GM12878 (cell line): ENCODE results near the gene C17orf114.

Experiments used
- ATAC-seq: fragments of 200-7000 bp; cut with Tn5 transposase; 3 replicates; pipeline ENCODE4 v1.9.1; 2020; ENCODE audit warnings: mild to moderate bottlenecking, moderate library complexity
- BruUV-seq: library from RNA; stranded (reverse); fragments of 400-500 nt; replicated peaks from 2 replicates; lab custom pipeline; 2021; lab: Mats Ljungman, UMichigan
- CTCF ChIA-PET: fragments of 300-600 bp; sonication (Branson Sonifier 250); formaldehyde crosslinking; extraction: SDS; loops from one replicate; lab custom pipeline; 2021; ENCODE audit warnings: inconsistent platforms; lab: Yijun Ruan, JAX
- POLR2A ChIA-PET: fragments of 350-600 bp; formaldehyde crosslinking; extraction: SDS; loops from one replicate; lab custom pipeline; 2021; ENCODE audit warnings: inconsistent platforms; lab: Charles Lee
- RAD21 ChIA-PET: fragments of 300-600 bp; sonication (Branson Sonifier 250); formaldehyde crosslinking; loops from one replicate; lab custom pipeline; 2023; ENCODE audit warnings: antibody characterized with exemption; ENCODE audit not compliant: unreplicated experiment; lab: Charles Lee
- SMC1A ChIA-PET: fragments of 300-600 bp; sonication (Branson Sonifier 250); formaldehyde crosslinking; loops from one replicate; lab custom pipeline; 2023; ENCODE audit not compliant: unreplicated experiment, uncharacterized antibody; lab: Charles Lee
- DNase-seq: peaks from one replicate; pipeline ENCODE4 v3.0.0-alpha.2; 2011; ENCODE audit warnings: low read depth, low spot score
- FAIRE-seq: peaks from 3 replicates; lab custom pipeline; 2011; peaks lifted over from hg19 to GRCh38; lab: Jason Lieb, UNC
- H2AFZ ChIP-seq: 2 replicates; pipeline ENCODE4 v1.6.0; 2011; ENCODE audit warnings: low read depth, low read length, control low read depth; ENCODE audit not compliant: control insufficient read depth
- H3K27ac ChIP-seq: 2 replicates; pipeline ENCODE4 v1.5.1; 2011; ENCODE audit warnings: control low read depth; ENCODE audit not compliant: control insufficient read depth, insufficient read depth
- H3K27me3 ChIP-seq, 2 experiments: replicated peaks in 1 of 2; 2 replicates each; pipeline versions ENCODE4 v1.6.0 to v1.6.1; 2011; ENCODE audit warnings: low read length in 1 of 2; ENCODE audit not compliant: control insufficient read depth in 2 of 2, insufficient read depth in 2 of 2
- H3K36me3 ChIP-seq, 2 experiments: 2 replicates each; pipeline ENCODE4 v1.5.1; 2011; ENCODE audit warnings: low read length in 1 of 2; ENCODE audit not compliant: control insufficient read depth in 2 of 2, insufficient read depth in 2 of 2
- H3K4me1 ChIP-seq: 2 replicates; pipeline ENCODE4 v1.6.1; 2011; ENCODE audit warnings: mild to moderate bottlenecking, low read length, moderate library complexity, mixed read lengths; ENCODE audit not compliant: control insufficient read depth, insufficient read depth
- H3K4me2 ChIP-seq: 2 replicates; pipeline ENCODE4 v1.6.0; 2011; ENCODE audit warnings: control low read depth; ENCODE audit not compliant: control insufficient read depth, insufficient read depth
- H3K4me3 ChIP-seq: fragments of 200-600 bp; sonication (generic); 2 replicates; pipeline ENCODE4 v1.5.1; 2016
- H3K79me2 ChIP-seq: 2 replicates; pipeline ENCODE4 v1.6.0; 2011; ENCODE audit warnings: low read length; ENCODE audit not compliant: control insufficient read depth, insufficient read depth
- H3K9ac ChIP-seq: 2 replicates; pipeline ENCODE4 v1.8.0; 2011; ENCODE audit warnings: low read length, control low read depth, mixed read lengths; ENCODE audit not compliant: control insufficient read depth, insufficient read depth
- H3K9me3 ChIP-seq: replicated peaks from 3 replicates; pipeline ENCODE4 v1.5.1; 2011; ENCODE audit warnings: mild to moderate bottlenecking, low read length; ENCODE audit not compliant: control insufficient read depth, insufficient read depth
- H4K20me1 ChIP-seq: 2 replicates; pipeline ENCODE4 v1.6.0; 2011; ENCODE audit not compliant: control insufficient read depth, insufficient read depth
- SUZ12 ChIP-seq: fragments of 200-600 bp; sonication (generic); IDR thresholded peaks from one replicate; pipeline ENCODE4 v1.6.1; 2018; ENCODE audit warnings: antibody characterized with exemption, mild to moderate bottlenecking; ENCODE audit not compliant: unreplicated experiment
- ZSCAN29 ChIP-seq: fragments of 450-650 bp; IDR thresholded peaks from 2 replicates; pipeline ENCODE4 v1.6.1; 2017; ENCODE audit warnings: mild to moderate bottlenecking, moderate library complexity
- WGBS: methylation state at CpG from one replicate; pipeline ENCODE4 v1.1.6; 2016; ENCODE audit warnings: low lambda C conversion rate; ENCODE audit not compliant: insufficient replicate concordance, insufficient coverage; ENCODE audit errors: missing lambda C conversion rate; 5-methylcytosine and 5-hydroxymethylcytosine counted together
- in situ Hi-C: fragments of 300-500 bp; cut with MboI; formaldehyde crosslinking; loops from 9 replicates; pipeline ENCODE4 v1.14.3; 2018; ENCODE audit warnings: mixed read lengths
- intact Hi-C: fragments of 100-400 bp; cut with micrococcal nuclease; formaldehyde crosslinking; loops from one replicate; pipeline ENCODE4 v1.14.2; 2022; ENCODE audit not compliant: unreplicated experiment

C17orf114 gene

DNA sequence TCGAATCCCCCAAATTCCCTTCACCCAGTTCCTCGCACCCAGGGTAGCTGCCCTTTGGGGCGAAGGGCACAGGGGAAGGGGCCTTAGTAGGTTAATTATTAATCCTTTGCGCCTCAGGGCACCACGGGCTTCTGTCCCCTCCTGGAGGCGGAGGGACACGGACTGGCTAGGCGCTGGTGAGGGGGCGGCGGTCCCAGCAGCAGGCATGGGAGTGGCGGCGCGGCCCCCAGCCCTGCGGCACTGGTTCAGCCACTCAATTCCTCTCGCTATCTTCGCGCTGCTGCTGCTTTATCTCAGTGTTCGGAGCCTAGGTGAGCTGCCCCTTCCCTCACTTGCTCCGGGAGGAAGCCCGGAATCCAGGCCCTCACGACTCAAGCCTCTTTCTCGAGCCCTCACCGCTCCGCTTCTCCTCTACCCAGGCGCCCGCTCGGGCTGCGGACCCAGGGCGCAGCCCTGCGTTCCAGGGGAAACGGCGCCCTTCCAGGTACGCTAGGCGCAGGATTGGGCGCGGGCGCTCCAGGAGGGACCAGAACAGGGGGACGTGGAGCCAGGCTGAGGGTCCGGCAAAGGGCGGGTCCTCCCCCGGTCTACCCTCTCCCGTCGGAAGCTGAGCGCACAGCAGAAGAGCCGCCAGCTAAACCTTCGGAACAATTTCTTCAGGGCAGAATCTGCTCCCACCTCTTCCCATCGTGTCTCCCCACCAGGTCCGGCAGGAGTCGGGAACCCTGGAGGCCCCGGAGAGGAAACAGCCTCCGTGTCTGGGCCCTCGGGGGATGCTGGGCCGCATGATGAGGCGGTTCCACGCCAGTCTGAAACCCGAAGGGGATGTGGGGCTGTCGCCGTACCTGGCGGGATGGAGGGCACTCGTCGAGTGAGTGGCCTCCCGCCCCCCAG is 13.1 kb downstream of the C17orf114 start, which contains the start of gene GLTPD2:
Gene GLTPD2, plus strand, starts transcription at position 158 of the 894 bp plus-strand sequence. Its CDS starts 48 bp downstream, at position 206.
- RAD21 ChIA-PET = interaction anchor here (1.1 to 2.0 kb wide), 7 partner anchors 57 to 222 kb away, joined by 3 to 14 read pairs (median 5); partner anchors contain the start of genes ARRB2 and MED11
- intact Hi-C loops (loop anchor here (5.0 to 10.0 kb wide), 2 partner anchors 54 to 77 kb away; partner anchors contain the start of genes ARRB2, CXCL16, MED11 and ZMYND15), in situ Hi-C loops (no loop called here)
- no peak for FAIRE-seq
- 46% methylated on average over 61 of the region's 62 CpGs for WGBS
- TF ChIP-seq SUZ12 (peak; percentile 25), ZSCAN29 (no peak)
- Histone ChIP-seq H4K20me1 (no peaks in the 10 kb centered on the region), H3K27ac (no peak within 1 kb of the TSS), H3K36me3 (no peaks in the 10 kb centered on the region), H3K27me3 (peaks cover 18 to 19% of the 10 kb centered on the region in 2 experiments), H3K4me3 (peak within 1 kb of the TSS; percentile 79), H3K9me3 (no peaks in the 10 kb centered on the region), H3K79me2 (no peaks in the 10 kb centered on the region), H3K4me1 (peaks cover 12% of the 10 kb centered on the region), H2AFZ (peak within 1 kb of the TSS; percentile 66), H3K4me2 (peak within 1 kb of the TSS; percentile 98), H3K9ac (peak within 1 kb of the TSS; percentile 27; the same call in 1 of the 2 replicates)
- POLR2A ChIA-PET = interaction anchor here (0.8 to 1.8 kb wide), 3 partner anchors 8 to 79 kb away, joined by 5 to 14 read pairs (median 6); partner anchors contain the start of genes ARRB2 and PLD2
- no peak for DNase-seq
- SMC1A ChIA-PET = interaction anchor here (0.9 to 2.1 kb wide), 8 partner anchors 11 to 99 kb away, joined by 3 to 9 read pairs (median 4); partner anchors contain the start of gene ARRB2
- ATAC-seq = no peak; the same call in 2 of the 3 replicates
- CTCF ChIA-PET = interaction anchor here (1.0 to 2.7 kb wide), 19 partner anchors 10 to 222 kb away, joined by 3 to 16 read pairs (median 5); partner anchors contain the start of genes ARRB2, MED11 and PLD2
- BruUV-seq = TSS peak; percentile 44
